ENCODE results near the gene RGL3. TPM values are rescaled to one million over a fixed set of nuclear protein-coding genes. Genes with fewer than 3 reads are reported as not detected.

RGL3 gene
- total RNA-seq, 4 donors from 2014 or later: 0.25 to 3.7 (median 1.3) TPM

DNA sequence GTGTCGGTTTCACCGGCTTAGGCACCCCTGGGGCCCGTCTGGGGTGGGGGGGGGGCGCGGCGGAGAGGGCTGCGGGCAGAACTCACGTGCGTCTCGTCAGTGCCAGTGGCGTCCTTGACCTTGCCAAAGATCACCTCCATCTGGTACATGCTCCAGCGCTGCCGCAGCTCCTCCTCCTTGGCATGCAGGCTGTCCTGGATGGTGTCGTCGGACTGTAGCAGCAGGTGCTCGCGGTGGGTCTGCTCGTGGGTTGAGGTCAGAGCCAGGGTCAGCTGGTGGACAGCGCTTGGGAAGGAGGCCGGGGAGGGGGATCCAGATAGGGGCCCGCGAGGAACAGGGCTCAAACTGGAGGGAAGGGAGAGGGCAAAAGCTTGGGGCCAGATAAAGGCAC lies 4.7 kb upstream of the RGL3 start:
- TF ChIP-seq, protein P1, sequence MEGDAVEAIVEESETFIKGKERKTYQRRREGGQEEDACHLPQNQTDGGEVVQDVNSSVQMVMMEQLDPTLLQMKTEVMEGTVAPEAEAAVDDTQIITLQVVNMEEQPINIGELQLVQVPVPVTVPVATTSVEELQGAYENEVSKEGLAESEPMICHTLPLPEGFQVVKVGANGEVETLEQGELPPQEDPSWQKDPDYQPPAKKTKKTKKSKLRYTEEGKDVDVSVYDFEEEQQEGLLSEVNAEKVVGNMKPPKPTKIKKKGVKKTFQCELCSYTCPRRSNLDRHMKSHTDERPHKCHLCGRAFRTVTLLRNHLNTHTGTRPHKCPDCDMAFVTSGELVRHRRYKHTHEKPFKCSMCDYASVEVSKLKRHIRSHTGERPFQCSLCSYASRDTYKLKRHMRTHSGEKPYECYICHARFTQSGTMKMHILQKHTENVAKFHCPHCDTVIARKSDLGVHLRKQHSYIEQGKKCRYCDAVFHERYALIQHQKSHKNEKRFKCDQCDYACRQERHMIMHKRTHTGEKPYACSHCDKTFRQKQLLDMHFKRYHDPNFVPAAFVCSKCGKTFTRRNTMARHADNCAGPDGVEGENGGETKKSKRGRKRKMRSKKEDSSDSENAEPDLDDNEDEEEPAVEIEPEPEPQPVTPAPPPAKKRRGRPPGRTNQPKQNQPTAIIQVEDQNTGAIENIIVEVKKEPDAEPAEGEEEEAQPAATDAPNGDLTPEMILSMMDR (IDR thresholded peaks at IDR 0.05): no peak
- TF ChIP-seq EP300 (IDR thresholded peaks at IDR 0.05) (no peak), POLR2AphosphoS5 (IDR thresholded peaks at IDR 0.05) (no peak), POLR2A (IDR thresholded peaks at IDR 0.05) (no peak)
- WGBS, 2 donors (ENCODE audit: low coverage in 1 of 2): 4% methylated on average over 4 of the region's 22 CpGs; no CpG with 5 or more reads in 1 of the 2 donors
- Histone ChIP-seq H3K36me3 (no peaks in the 10 kb centered on the region), H3K4me1 (peaks cover 0 to 46% (median 26%) of the 10 kb centered on the region in 3 donors), H3K27ac (no peak overlapping the region), H3K27me3 (peaks cover 59% of the 10 kb centered on the region), H3K9me3 (no peaks in the 10 kb centered on the region), H3K4me3 (no peak overlapping the region)
- ATAC-seq: no peak

DNA sequence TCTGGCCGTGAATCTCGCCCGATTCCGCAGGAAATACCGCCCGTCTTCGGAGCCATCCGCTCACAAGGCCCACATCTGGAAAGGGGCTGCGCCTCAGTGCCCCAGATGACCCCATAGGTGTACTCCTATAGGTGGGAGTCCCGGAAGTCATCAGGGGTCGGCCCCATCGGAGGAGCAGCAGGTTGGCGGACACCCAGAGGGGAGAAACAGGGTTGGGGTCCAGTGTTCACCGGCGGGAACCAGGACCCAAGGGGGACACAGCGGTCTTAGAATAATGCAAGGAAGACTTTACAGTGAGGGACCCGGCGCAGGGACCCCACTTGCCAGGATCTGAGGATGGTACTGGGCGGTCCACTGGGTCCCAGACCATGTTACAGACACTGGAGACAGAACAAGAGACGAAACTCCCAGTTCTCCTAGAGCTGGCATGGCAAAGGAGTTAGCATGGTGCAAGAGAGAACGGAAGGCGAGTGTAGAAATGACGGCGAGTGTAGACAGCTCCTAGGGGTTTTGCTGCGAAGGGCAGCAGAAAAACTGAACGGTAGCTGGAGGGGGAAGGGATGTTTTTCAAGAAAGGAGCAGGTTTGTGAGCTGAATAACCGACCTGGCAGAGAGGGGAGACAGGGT lies 4.2 kb upstream of the RGL3 start:
- Histone ChIP-seq H3K27me3 (peaks cover 65% of the 10 kb centered on the region), H3K4me3 (no peak overlapping the region), H3K36me3 (no peaks in the 10 kb centered on the region), H3K9me3 (no peaks in the 10 kb centered on the region), H3K27ac (no peak overlapping the region), H3K4me1 (peaks cover 0 to 51% (median 31%) of the 10 kb centered on the region in 3 donors)
- WGBS, 2 donors (ENCODE audit: low coverage in 1 of 2): 21 to 56% methylated on average over 5 to 8 of the region's 27 CpGs
- TF ChIP-seq POLR2A (IDR thresholded peaks at IDR 0.05) (no peak), EP300 (IDR thresholded peaks at IDR 0.05) (no peak), POLR2AphosphoS5 (IDR thresholded peaks at IDR 0.05) (no peak)
- TF ChIP-seq, protein P1 (IDR thresholded peaks at IDR 0.05): no peak
- ATAC-seq: no peak

DNA sequence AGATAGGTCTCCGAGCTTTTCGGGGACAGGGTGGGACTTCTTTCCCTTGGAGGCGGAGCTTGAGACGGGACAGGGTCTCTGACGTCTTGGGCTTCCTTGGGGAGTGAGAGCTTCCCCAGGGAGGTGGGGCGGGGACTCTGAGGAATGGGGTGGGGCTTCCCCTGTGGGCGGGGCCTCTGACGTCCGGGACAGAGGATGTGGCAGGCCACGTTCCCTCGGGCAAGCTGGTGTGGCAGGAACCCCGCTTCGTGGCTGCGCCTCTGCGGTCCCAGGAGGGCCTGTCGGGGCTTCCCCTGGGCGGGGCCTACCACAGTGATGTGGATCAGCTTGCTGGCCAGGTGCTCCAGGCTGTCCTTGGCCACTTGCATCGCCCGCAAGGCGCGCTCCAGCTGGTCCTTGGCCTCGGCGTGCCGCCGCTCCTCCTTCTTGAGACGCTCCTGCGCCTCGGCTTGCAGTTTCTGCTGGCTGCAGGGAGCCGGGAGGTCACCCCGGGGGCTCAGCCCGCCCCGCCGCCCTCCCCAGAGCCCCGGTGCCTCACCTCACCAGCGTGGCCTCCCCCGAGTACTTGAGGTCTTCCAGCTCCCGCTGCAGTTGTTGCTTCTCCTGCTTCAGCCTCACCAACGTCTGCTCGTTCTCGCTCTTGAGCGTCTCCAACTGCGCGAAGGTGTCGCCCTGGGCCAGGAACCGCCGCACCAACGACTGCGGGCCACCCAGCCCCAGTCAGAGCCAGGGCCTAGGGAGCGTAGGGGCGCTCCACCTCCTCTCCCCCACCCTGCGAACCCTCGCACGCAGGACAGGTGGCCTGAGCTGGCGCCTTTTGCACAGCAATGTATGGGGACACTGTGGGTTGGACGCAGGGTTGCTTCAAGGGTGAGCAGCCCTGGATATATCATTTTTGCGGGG lies 3.3 kb upstream of the RGL3 start:
- Histone ChIP-seq H3K4me3 (peak overlapping the region in 1 of 2 donors; percentile 44), H3K27me3 (peaks cover 73% of the 10 kb centered on the region), H3K36me3 (no peaks in the 10 kb centered on the region), H3K9me3 (no peaks in the 10 kb centered on the region), H3K27ac (peak overlapping the region in 1 of 4 donors; percentile 23), H3K4me1 (peaks cover 0 to 53% (median 31%) of the 10 kb centered on the region in 3 donors)
- no peak for TF ChIP-seq POLR2AphosphoS5 (IDR thresholded peaks at IDR 0.05)
- TF ChIP-seq, protein P1 (IDR thresholded peaks at IDR 0.05): no peak
- TF ChIP-seq EP300 (IDR thresholded peaks at IDR 0.05): no peak
- TF ChIP-seq POLR2A (IDR thresholded peaks at IDR 0.05): no peak
- WGBS, 2 donors (ENCODE audit: low coverage in 1 of 2): no CpG with 5 or more reads among the region's 56 CpGs
- peak; percentile 54 for ATAC-seq

GRCh38 chr19:11421371-11422098 lies 2.4 kb upstream of the RGL3 start:
- Histone ChIP-seq H3K27me3 (peaks cover 82% of the 10 kb centered on the region), H3K27ac (peak overlapping the region in 1 of 4 donors; percentile 25), H3K4me3 (peak overlapping the region in 1 of 2 donors; percentile 44), H3K9me3 (no peaks in the 10 kb centered on the region), H3K36me3 (no peaks in the 10 kb centered on the region), H3K4me1 (peaks cover 0 to 53% (median 31%) of the 10 kb centered on the region in 3 donors)
- whole genome bisulfite sequencing, 2 donors (ENCODE audit: low coverage in 1 of 2): 36 to 80% methylated on average over 1 to 15 of the region's 36 CpGs
- TF ChIP-seq POLR2A (IDR thresholded peaks at IDR 0.05) (no peak), EP300 (IDR thresholded peaks at IDR 0.05) (no peak), POLR2AphosphoS5 (IDR thresholded peaks at IDR 0.05) (no peak)
- TF ChIP-seq, protein P1 (IDR thresholded peaks at IDR 0.05): no peak
- peak; percentile 32 for ATAC-seq

Measured in gastroesophageal sphincter (tissue), 4 donors.